Keratinocyte (primary cell): ENCODE results near the gene HNRNPA1.

Source experiments
- CTCF ChIP-seq, 3 experiments: IDR thresholded peaks in 1 of 3; conservative IDR thresholded peaks in 1 of 3; optimal IDR thresholded peaks in 1 of 3; 2 replicates in 2 of 3; 3 replicates in 1 of 3; pipeline versions ENCODE3 to v1.5.1; 2011; ENCODE audit warnings: low read length in 3 of 3, mild to moderate bottlenecking in 3 of 3, moderate library complexity in 2 of 3, control low read depth in 1 of 3, inconsistent platforms in 1 of 3; ENCODE audit not compliant: insufficient read depth in 2 of 3; ENCODE audit errors: extremely low read depth in 1 of 3
- EZH2 ChIP-seq: IDR thresholded peaks from one replicate; pipeline ENCODE4 v1.6.1; 2012; ENCODE audit warnings: inconsistent platforms, mild to moderate bottlenecking, low read length, moderate library complexity

DNA sequence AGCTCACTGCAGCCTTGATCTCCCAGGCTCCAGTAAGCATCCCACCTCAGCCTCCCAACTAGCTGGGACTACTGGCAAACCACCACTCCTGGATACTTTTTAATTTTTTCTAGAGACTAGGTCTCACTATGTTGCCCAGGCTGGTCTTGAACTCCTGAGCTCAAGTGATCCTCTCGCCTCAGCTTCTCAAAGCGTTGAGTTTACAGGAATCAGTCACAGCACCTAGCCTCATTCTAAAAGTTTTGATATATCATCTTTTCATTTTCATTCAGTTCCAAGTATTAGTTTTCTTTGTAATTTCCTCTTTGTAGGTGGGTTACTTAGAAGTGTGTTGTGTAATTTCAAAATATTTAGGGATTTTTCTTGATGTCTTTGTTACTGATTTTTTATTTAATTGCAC, 10.2 kb upstream of the HNRNPA1 start:
- no peak for TF ChIP-seq CTCF (optimal IDR thresholded peaks at IDR 0.05 in 1 of 3, IDR thresholded peaks at IDR 0.05 in 1 of 3, conservative IDR thresholded peaks at IDR 0.05 in 1 of 3; ENCODE audit: extremely low read depth in 1 of 3, insufficient read depth in 2 of 3, low read length in 3 of 3)
- no peak for TF ChIP-seq EZH2
